ENCODE data around the gene FSCN2.

Gene FSCN2

GRCh38 chr17:81498953-81499600 lies 29.1 kb upstream of the FSCN2 start:
- ChIA-PET CTCF (interaction anchor here (1.5 kb wide), 1 partner anchor 15 kb away, joined by 4 read pairs; no protein-coding TSS in a partner anchor), POLR2A (interaction anchor here (1.0 kb wide), 1 partner anchor 8 kb away, joined by 3 read pairs; no protein-coding TSS in a partner anchor)
- TF ChIP-seq CTCF (IDR thresholded peaks at IDR 0.05; ENCODE audit: control extremely low read depth, extremely low read depth, low read depth, missing control alignments): no peak
- no peak for DNase-seq (ENCODE audit: extremely low spot score)

- no peak for DNase-seq (ENCODE audit: extremely low spot score)
- CTCF ChIA-PET: no interaction called here
- POLR2A ChIA-PET: interaction anchor here (0.9 kb wide), 1 partner anchor 12 kb away, joined by 3 read pairs; no protein-coding TSS in a partner anchor
- no peak for TF ChIP-seq CTCF (IDR thresholded peaks at IDR 0.05; ENCODE audit: control extremely low read depth, extremely low read depth, low read depth, missing control alignments)
Observed at GRCh38 chr17:81499601-81499970, 28.6 kb upstream of the FSCN2 start.

- no peak for DNase-seq (ENCODE audit: extremely low spot score)
- POLR2A ChIA-PET: interaction anchor here (0.9 kb wide), 1 partner anchor 11 kb away, joined by 3 read pairs; no protein-coding TSS in a partner anchor
- TF ChIP-seq CTCF (IDR thresholded peaks at IDR 0.05; ENCODE audit: control extremely low read depth, extremely low read depth, low read depth, missing control alignments): no peak
- CTCF ChIA-PET: no interaction called here
Observed at GRCh38 chr17:81500047-81500446, 28.1 kb upstream of the FSCN2 start.

- no peak for DNase-seq (ENCODE audit: extremely low spot score)
- POLR2A ChIA-PET: interaction anchor here (1.0 kb wide), 1 partner anchor 14 kb away, joined by 3 read pairs; no protein-coding TSS in a partner anchor
- no peak for TF ChIP-seq CTCF (IDR thresholded peaks at IDR 0.05; ENCODE audit: control extremely low read depth, extremely low read depth, low read depth, missing control alignments)
- CTCF ChIA-PET: no interaction called here
Observed at GRCh38 chr17:81502471-81503017, 25.6 kb upstream of the FSCN2 start.

- POLR2A ChIA-PET: interaction anchor here (1.0 kb wide), 1 partner anchor 13 kb away, joined by 3 read pairs; no protein-coding TSS in a partner anchor
- DNase-seq (ENCODE audit: extremely low spot score): no peak
- TF ChIP-seq CTCF (IDR thresholded peaks at IDR 0.05; ENCODE audit: control extremely low read depth, extremely low read depth, low read depth, missing control alignments): no peak
- CTCF ChIA-PET: no interaction called here
Observed at GRCh38 chr17:81503619-81504018, 24.6 kb upstream of the FSCN2 start.

GRCh38 chr17:81508639-81509206 lies 19.5 kb upstream of the FSCN2 start:
- POLR2A ChIA-PET: interaction anchor here (0.6 to 1.5 kb wide), 6 partner anchors 9 to 43 kb away, joined by 3 to 8 read pairs (median 5); partner anchors contain the start of gene FAAP100
- DNase-seq (ENCODE audit: extremely low spot score): no peak

More at GRCh38 chr17:81508639-81509206, 19.5 kb upstream of the FSCN2 start:
- CTCF ChIA-PET: interaction anchor here (0.7 to 2.3 kb wide), 6 partner anchors 10 to 216 kb away, joined by 3 to 9 read pairs (median 3); no protein-coding TSS in a partner anchor
- TF ChIP-seq CTCF (IDR thresholded peaks at IDR 0.05; ENCODE audit: control extremely low read depth, extremely low read depth, low read depth, missing control alignments): no peak

Data from GM10248 (cell line).